Dendritic cell treated with granulocyte-macrophage colony-stimulating factor and Interleukin-4, amounts not matched to agents 40 ng/mL and 50 ng/mL, for 4 days (primary cell): ENCODE measurements around the gene CORO6.

Experiments
- H3K27ac Mint-ChIP-seq: one replicate; pipeline ENCODE4 v1.8.0; 2022; ENCODE audit warnings: mild to moderate bottlenecking, mixed read lengths
- H3K27me3 Mint-ChIP-seq: one replicate; pipeline ENCODE4 v1.8.0; 2022; ENCODE audit warnings: mild to moderate bottlenecking, mixed read lengths
- H3K36me3 Mint-ChIP-seq: one replicate; pipeline ENCODE4 v1.8.0; 2022; ENCODE audit warnings: low read depth, mixed read lengths
- H3K4me1 Mint-ChIP-seq: one replicate; pipeline ENCODE4 v1.8.0; 2022; ENCODE audit warnings: low read depth, mixed read lengths
- H3K4me3 Mint-ChIP-seq: one replicate; pipeline ENCODE4 v1.8.0; 2022; ENCODE audit warnings: mild to moderate bottlenecking, moderate library complexity, mixed read lengths
- H3K9me3 Mint-ChIP-seq: one replicate; pipeline ENCODE4 v1.8.0; 2022; ENCODE audit warnings: mixed read lengths
- intact Hi-C: fragments of 100-400 bp; cut with micrococcal nuclease; formaldehyde crosslinking; loops from one replicate; pipeline ENCODE4 v1.15.0; 2022

CORO6 gene

DNA sequence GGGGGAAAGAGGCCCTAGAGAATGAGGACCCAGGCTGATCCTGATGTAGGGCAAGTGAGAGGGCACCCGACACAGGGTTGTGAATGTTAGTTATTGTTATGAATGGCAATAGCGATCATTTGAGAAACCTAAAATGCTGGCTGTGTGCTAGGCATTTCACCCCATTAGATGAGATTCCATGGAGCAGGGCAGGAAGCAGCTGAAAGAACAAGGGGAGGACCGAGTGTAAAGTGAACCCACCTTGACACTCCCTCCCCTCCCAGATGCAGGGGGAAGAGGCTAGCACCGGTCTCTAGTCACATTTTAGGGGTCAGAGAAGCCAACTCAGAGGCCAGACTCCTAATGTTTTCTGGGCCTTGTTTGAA lies 553 bp upstream of the CORO6 start:
- H3K36me3 Mint-ChIP-seq, result peaks cover 22% of the 10 kb centered on the region
- intact Hi-C loops, result no loop called here
- peaks cover 38% of the 10 kb centered on the region for H3K4me1 Mint-ChIP-seq
- no peaks in the 10 kb centered on the region for H3K9me3 Mint-ChIP-seq
- H3K27ac Mint-ChIP-seq, result no peak overlapping the region
- H3K27me3 Mint-ChIP-seq, result peaks cover 60% of the 10 kb centered on the region
- H3K4me3 Mint-ChIP-seq, result peak overlapping the region; percentile 72

DNA sequence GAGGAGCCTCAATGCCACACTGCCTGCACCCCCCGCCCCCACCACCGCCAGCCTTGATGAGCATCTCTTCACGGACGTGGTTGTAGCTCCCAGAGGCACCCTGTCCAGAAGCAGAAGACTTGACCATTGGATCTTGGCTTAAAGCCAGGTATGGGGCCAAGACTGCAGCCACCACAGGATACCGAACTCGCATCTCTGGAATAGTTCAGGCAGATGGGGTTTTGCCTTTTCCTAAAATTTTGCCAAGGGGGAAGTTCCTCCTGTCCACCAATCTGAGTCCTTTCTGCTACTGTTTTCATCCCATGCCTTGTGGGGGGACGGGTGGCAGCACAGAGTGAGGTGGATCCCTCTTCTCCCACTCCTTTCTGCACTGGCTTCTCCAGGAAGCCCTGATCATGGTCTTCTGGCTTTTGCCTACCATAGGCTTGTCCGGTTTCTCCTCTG lies 939 bp downstream of the CORO6 start:
- H3K36me3 Mint-ChIP-seq, result peaks cover 16% of the 10 kb centered on the region
- H3K9me3 Mint-ChIP-seq, result no peaks in the 10 kb centered on the region
- intact Hi-C loops, result no loop called here
- H3K4me1 Mint-ChIP-seq, result peaks cover 41% of the 10 kb centered on the region
- H3K4me3 Mint-ChIP-seq, result peak overlapping the region; percentile 72
- peaks cover 73% of the 10 kb centered on the region for H3K27me3 Mint-ChIP-seq
- no peak overlapping the region for H3K27ac Mint-ChIP-seq

DNA sequence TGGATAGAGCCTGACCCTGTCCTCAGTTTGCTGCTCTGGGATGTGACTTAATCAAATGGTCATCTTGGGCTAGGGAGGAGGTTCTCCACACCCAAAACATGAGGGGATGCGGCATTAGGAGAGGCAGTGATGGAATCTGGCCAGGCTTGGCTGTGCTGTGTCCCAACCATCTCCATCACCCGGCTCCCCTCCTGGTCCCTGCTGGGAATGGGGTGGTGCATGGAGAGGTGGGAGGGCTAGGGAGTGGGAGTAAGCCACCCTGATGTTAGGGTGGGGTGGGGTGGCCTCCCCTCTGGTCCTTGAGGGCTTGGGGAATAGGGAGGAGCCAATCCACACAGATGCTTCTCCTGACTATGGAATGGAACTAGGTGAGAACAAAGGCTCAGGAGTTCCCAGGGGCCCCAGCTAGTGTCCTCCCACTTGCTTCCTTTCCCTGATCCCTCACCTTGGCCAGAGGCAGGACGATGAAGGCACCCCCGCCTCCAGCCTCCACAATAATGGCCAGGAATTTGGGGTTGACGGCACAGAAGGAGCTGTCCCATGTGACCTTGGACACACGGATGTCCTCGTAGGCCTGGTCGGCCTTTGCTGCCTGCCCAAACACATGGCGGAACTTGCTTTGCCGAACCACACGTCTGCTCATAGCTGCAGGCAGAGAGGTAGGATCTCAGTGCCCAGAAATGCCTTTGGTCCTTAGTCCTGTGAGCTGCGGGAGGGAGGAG lies 1.8 kb downstream of the CORO6 start:
- peaks cover 49% of the 10 kb centered on the region for H3K4me1 Mint-ChIP-seq
- peaks cover 81% of the 10 kb centered on the region for H3K27me3 Mint-ChIP-seq
- H3K36me3 Mint-ChIP-seq, result peaks cover 8% of the 10 kb centered on the region
- no peak overlapping the region for H3K4me3 Mint-ChIP-seq
- no peak overlapping the region for H3K27ac Mint-ChIP-seq
- no peaks in the 10 kb centered on the region for H3K9me3 Mint-ChIP-seq
- intact Hi-C loops, result no loop called here

DNA sequence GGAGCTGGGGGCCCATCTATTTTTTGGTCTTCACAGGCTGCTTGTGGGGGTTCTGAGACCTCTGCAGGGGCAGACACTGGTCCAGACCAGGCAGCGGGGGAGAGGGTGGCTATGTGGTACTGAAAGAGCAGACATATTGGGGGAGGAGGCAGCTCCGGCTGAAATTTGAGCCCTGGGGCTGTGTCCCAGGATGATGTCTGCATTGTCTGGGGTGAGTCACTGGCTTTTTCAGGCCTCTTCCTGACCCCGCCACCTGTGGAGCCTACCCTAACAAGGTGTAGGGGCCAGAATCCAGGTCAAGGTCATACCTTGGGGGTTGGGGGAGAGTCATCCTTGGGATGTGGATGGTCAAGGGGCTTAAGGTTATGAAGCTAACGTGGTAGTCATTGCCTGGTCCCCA lies 2.4 kb downstream of the CORO6 start:
- Mint-ChIP-seq H3K4me3 (no peak overlapping the region), H3K9me3 (no peaks in the 10 kb centered on the region), H3K27me3 (peaks cover 86% of the 10 kb centered on the region), H3K36me3 (peaks cover 1% of the 10 kb centered on the region), H3K4me1 (peaks cover 50% of the 10 kb centered on the region), H3K27ac (no peak overlapping the region)
- intact Hi-C loops, result no loop called here

DNA sequence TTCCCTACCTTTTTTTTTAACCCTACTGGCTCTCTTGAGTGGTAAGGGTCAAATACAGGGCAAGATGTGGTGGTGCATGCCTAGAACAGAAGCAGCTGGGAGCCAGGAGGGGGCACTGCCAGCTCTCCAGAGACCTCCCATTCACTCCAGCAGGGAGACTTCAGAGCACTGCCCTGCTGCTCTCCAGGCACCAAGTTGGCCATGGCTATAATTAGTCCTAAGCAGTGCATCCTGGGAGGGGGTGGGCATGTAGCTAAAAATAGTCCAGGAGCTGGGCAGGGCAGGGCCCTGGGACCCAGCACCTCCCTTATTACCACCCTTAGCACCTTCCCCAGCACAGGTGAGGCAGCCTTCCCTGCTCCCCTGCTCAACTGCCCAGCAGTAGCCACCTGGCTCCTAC lies 3.5 kb downstream of the CORO6 start:
- Mint-ChIP-seq H3K27me3 (peaks cover 92% of the 10 kb centered on the region), H3K27ac (no peak overlapping the region), H3K9me3 (no peaks in the 10 kb centered on the region), H3K4me1 (peaks cover 60% of the 10 kb centered on the region), H3K4me3 (no peak overlapping the region), H3K36me3 (no peaks in the 10 kb centered on the region)
- intact Hi-C loops, result loop anchor here (10.0 kb wide), 1 partner anchor 54 kb away; the partner anchor contains the start of genes ABHD15 and TP53I13

DNA sequence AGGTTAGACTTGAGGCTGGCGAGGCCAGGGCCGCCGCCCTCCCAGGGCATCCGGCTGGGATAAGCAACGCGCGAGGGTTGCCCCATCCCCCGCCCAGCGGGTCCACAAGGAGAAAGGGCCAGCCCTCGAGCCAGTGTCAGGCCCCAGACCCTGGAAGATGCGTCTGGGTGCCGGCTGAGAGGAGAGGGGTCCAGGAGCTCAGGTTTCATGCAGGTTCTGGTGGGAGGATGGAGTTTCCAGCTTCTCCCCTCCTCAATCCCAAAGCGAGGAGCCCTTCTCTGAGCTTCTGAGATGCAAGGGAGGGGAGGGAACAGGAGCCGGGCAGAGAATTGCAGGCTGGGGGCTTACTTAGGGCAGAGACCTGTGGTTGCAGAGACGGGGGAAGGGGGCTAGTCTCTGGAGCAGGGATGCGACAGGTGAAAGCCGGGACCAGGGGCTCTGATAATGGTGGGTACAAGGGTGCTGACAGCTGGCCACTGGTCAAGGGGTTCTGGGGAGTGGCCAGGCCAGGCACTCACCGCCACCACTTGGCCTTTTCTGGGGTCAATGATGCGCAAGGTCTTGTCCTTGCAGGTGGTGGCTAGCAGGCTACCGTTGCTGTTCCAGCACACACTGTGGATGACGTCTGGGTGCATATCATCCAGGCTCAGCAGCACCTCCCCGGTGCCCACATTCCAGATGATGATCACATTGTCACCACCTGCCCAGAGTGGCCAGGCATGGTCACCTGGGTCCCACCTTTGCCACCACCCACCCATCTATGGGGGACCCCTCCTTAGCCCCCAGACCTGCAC lies 4.2 kb downstream of the CORO6 start:
- Mint-ChIP-seq H3K9me3 (no peaks in the 10 kb centered on the region), H3K27me3 (peaks cover 92% of the 10 kb centered on the region), H3K36me3 (no peaks in the 10 kb centered on the region), H3K4me3 (peak overlapping the region; percentile 61), H3K27ac (no peak overlapping the region), H3K4me1 (peaks cover 66% of the 10 kb centered on the region)
- intact Hi-C loops, result loop anchor here (10.0 kb wide), 1 partner anchor 54 kb away; the partner anchor contains the start of genes ABHD15 and TP53I13

DNA sequence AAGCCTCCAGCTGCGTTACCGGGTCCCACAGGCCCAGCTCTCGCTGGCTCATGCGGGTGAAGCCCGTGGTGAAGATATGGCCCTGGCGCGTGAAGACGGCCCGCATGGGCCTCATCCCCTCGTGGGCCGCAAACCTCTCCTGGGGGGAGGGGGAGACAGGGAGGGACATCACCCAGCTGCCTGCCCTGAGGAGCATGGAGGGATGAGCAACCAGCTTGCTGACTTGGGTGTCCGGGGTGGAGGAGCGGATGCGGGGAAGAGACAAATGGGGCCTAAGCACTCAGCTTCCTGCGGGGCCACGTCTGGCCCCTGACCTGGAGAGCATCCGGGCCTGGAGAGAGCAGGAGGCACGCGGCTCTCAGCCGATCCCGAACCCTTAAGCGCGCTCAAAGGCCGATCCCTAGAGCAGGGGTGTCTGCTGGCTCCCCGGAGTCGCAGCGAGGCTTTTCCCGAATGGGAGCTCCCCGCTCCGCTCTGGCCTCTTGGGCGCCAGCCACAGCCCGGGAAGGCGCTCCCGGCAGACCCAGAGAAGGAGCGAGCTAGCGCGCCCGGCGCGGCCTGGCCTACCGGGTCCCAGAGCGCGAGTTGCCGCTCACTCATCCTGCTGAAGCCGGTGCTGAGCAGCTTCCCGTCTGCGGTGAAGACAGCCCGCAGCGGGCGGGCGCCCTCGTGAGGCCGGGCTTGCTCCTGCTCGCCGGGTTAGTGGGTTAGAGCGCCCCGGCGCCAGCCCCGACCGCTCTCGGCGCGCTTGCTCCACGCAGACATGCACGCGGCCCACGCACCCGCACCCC lies 5.0 kb downstream of the CORO6 start:
- H3K4me1 Mint-ChIP-seq, result peaks cover 58% of the 10 kb centered on the region
- H3K9me3 Mint-ChIP-seq, result no peaks in the 10 kb centered on the region
- H3K27me3 Mint-ChIP-seq, result peaks cover 88% of the 10 kb centered on the region
- peak overlapping the region; percentile 61 for H3K4me3 Mint-ChIP-seq
- peak overlapping the region; percentile 78 for H3K27ac Mint-ChIP-seq
- no peaks in the 10 kb centered on the region for H3K36me3 Mint-ChIP-seq
- intact Hi-C loops, result loop anchor here (10.0 kb wide), 1 partner anchor 53 kb away; the partner anchor contains the start of genes ABHD15 and TP53I13

DNA sequence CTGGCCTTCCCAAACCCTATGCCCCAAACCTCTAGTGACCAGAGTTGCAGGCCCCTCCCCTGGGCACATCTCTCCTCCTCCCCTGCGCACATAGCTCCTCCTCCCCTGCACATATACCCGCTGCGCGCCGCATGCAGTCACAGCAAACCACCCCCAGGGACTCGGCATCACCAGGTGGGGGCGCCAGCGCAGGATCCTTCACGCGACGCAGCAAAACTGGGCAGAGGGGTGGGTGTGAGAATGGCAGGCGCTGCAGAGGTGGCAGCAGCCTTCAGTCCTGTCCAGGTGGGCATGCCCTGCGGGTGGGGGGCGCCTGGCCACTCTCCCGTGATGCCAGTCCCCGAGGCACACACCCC lies 5.6 kb downstream of the CORO6 start:
- Mint-ChIP-seq H3K4me1 (peaks cover 55% of the 10 kb centered on the region), H3K36me3 (no peaks in the 10 kb centered on the region), H3K4me3 (peak overlapping the region; percentile 59), H3K27ac (peak overlapping the region; percentile 78), H3K27me3 (peaks cover 86% of the 10 kb centered on the region), H3K9me3 (no peaks in the 10 kb centered on the region)
- intact Hi-C loops, result loop anchor here (10.0 kb wide), 1 partner anchor 52 kb away; the partner anchor contains the start of genes ABHD15 and TP53I13

DNA sequence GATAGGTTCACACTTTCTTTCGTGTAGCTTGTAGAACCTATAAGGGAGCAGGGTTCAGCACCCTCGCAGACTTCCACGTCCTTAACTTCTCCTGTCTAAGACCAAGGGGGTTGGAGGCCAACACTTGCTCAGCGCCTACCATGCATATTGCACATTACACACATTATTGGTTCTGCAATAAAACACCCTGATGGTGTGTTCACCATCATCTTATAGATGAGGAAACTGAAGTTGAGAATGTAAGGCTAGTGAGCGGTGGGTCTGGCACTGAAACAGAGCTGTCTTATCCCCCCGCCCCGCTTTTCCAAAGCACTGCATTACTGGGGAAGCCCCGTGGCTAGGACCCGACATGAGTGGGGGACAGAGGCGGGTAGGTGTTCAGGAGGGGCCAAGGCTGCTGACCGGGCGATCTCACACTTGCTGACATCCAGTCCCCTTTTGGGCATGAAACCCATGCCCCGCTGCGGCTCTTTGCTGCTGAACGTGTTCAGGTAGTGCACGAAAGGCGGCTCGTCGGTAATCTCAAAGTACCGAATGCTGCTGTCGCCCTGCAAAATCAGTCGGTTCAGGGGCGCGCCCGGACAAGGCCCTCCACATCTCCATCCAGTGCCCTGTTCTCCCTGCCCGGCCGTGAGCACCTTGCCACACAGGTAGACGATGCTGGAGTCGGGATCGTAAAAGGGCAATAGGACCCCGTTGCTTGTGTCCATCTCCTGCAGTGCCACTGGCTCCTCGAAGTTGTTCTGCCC lies 6.2 kb downstream of the CORO6 start:
- peaks cover 52% of the 10 kb centered on the region for H3K4me1 Mint-ChIP-seq
- H3K27ac Mint-ChIP-seq, result peak overlapping the region; percentile 78
- no peaks in the 10 kb centered on the region for H3K36me3 Mint-ChIP-seq
- no peaks in the 10 kb centered on the region for H3K9me3 Mint-ChIP-seq
- peaks cover 85% of the 10 kb centered on the region for H3K27me3 Mint-ChIP-seq
- intact Hi-C loops, result loop anchor here (10.0 kb wide), 1 partner anchor 52 kb away; the partner anchor contains the start of genes ABHD15 and TP53I13
- H3K4me3 Mint-ChIP-seq, result peak overlapping the region; percentile 82

DNA sequence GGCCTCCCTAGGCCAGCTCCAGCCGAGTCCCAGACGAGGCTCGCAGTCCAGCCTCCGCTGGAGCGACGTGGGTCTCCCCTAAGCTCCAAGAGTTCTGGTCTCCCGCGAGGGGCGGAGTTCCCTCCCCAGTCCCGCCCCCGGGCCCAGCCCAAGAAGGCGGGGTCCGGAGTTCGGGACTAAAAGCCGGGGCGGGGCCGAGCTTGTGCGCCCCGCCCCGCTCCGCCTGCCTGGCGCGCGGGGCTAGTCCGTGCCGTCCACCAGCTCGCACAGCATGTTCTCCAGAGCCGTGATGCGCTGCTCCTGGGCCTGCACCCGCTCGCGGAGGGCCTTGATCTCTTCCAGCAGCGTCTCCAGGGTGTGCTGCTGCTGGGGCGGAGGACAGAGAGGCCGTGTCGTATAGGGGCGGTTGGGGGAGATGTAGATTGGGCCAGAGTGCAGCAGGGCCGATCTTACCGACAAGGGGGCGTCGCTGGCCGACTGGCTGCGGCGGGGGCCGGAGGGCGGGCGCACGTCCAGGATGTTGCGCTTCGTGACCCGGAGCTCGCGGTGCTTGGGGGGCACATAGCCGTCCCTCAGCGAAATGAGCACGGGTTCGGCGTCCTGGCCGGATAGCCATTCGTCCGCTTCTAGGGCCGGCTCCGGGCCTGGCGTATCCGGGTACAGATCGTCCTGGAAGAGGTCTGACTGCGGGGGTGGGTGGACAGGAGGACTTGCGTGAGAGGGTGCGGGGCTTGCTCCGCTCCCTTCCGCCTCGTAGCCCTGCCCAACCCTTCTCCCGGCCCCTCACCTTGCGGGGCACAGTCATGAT lies 7.0 kb downstream of the CORO6 start:
- peaks cover 52% of the 10 kb centered on the region for H3K4me1 Mint-ChIP-seq
- H3K27me3 Mint-ChIP-seq, result peaks cover 80% of the 10 kb centered on the region
- no peaks in the 10 kb centered on the region for H3K36me3 Mint-ChIP-seq
- H3K27ac Mint-ChIP-seq, result peak overlapping the region; percentile 91
- H3K4me3 Mint-ChIP-seq, result peak overlapping the region; percentile 82
- H3K9me3 Mint-ChIP-seq, result no peaks in the 10 kb centered on the region
- intact Hi-C loops, result loop anchor here (10.0 kb wide), 1 partner anchor 51 kb away; the partner anchor contains the start of genes ABHD15 and TP53I13

DNA sequence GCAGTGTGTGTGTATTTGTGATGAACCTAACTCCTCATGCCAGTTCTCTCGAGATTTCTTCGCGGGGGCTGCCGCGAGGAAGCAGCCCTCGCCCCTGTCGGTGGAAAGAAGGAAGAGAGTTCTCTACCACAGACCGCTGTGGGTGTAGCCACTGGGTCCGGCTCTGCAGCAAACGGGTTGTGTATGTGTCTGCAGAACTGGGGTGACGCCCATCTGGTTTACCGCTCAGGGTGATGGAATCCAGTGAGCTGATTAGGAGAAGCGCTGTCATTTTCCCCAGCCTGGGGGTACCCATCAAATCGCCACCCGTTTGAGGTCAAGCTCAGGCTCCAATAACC lies 7.7 kb downstream of the CORO6 start:
- H3K4me1 Mint-ChIP-seq, result peaks cover 52% of the 10 kb centered on the region
- H3K4me3 Mint-ChIP-seq, result peak overlapping the region; percentile 82
- H3K27me3 Mint-ChIP-seq, result peaks cover 73% of the 10 kb centered on the region
- intact Hi-C loops, result loop anchor here (10.0 kb wide), 1 partner anchor 50 kb away; the partner anchor contains the start of genes ABHD15 and TP53I13
- H3K36me3 Mint-ChIP-seq, result no peaks in the 10 kb centered on the region
- no peaks in the 10 kb centered on the region for H3K9me3 Mint-ChIP-seq
- peak overlapping the region; percentile 91 for H3K27ac Mint-ChIP-seq

DNA sequence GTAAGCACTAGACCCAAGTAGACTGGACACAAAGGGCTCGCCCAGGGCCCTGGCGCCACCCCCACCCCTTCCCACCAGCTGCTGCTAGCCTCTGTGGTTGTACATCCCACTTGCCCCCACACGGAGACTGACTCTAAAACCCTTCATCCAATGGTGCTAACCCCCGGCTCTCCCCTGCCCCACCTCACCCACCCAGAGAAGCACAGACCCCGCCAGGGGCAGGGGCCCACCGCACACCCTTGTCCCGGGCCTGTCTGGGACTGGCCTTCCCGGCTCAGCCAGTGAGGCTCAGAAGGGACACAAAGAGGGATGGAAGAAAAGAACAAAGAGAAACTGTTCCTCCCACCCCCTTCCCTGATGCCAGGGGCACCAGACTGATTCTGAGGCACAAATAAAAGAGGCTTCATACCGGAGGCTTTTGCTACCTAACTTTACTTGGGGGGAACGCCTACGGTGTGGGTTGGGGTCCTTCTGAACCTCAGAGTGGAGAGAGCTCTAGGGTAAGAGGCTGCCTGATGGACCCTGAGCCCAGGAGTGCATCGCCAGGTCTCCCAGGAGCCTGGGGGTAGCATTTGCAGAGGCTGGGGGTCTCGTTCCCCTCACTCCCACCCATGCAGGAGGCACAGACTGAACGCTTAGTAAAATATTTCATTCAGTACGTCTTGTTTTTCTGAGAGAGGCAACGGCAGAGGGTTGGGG lies 8.2 kb downstream of the CORO6 start:
- H3K27me3 Mint-ChIP-seq, result peaks cover 69% of the 10 kb centered on the region
- intact Hi-C loops, result loop anchor here (10.0 kb wide), 1 partner anchor 50 kb away; the partner anchor contains the start of genes ABHD15 and TP53I13
- H3K27ac Mint-ChIP-seq, result peak overlapping the region; percentile 91
- no peaks in the 10 kb centered on the region for H3K9me3 Mint-ChIP-seq
- peak overlapping the region; percentile 82 for H3K4me3 Mint-ChIP-seq
- no peaks in the 10 kb centered on the region for H3K36me3 Mint-ChIP-seq
- H3K4me1 Mint-ChIP-seq, result peaks cover 52% of the 10 kb centered on the region
